Skin of body (tissue), 2 donors: ENCODE measurements around the gene LRRC75A. TPM values are rescaled to one million over a fixed set of nuclear protein-coding genes. Genes with fewer than 3 reads are reported as not detected.

Experiments
- DNase-seq: peaks from one replicate; lab custom pipeline; 2025; lab: John Stamatoyannopoulos, UW
- total RNA-seq: library from RNA; depleted of rRNA; stranded (reverse); fragments of >200 nt; gene quantifications from one replicate; pipeline ENCODE4 v1.2.3, GENCODE V29; 2014

Gene LRRC75A
- total RNA-seq, 1 donor from 2014 or later: 2.9 TPM

- no peak for DNase-seq
Observed at GRCh38 chr17:16493531-16494046, 1.6 kb upstream of the LRRC75A start.

- no peak for DNase-seq
Observed at GRCh38 chr17:16492613-16493530, 879 bp upstream of the LRRC75A start.

- no peak for DNase-seq
Observed at GRCh38 chr17:16491131-16491702, 776 bp downstream of the LRRC75A start.

GRCh38 chr17:16489431-16489830 is 2.6 kb downstream of the LRRC75A start:
- DNase-seq: no peak

GRCh38 chr17:16488968-16489337 is 3.0 kb downstream of the LRRC75A start:
- no peak for DNase-seq

GRCh38 chr17:16488186-16488967 is 3.6 kb downstream of the LRRC75A start:
- no peak for DNase-seq

GRCh38 chr17:16486373-16487250 is 5.4 kb downstream of the LRRC75A start:
- no peak for DNase-seq

- DNase-seq: no peak
Observed at GRCh38 chr17:16484445-16485175, 7.4 kb downstream of the LRRC75A start.

- no peak for DNase-seq
Observed at GRCh38 chr17:16483021-16483645, 8.9 kb downstream of the LRRC75A start.

- DNase-seq: no peak
Observed at GRCh38 chr17:16482253-16482652, 9.7 kb downstream of the LRRC75A start.

- DNase-seq: no peak
Observed at GRCh38 chr17:16480995-16481394, 11.0 kb downstream of the LRRC75A start.

GRCh38 chr17:16479264-16479663 is 12.7 kb downstream of the LRRC75A start:
- DNase-seq: no peak

- DNase-seq: peak; percentile 61
Observed at GRCh38 chr17:16478649-16479048, 13.3 kb downstream of the LRRC75A start.

- DNase-seq: no peak
Observed at GRCh38 chr17:16477666-16478065, 14.3 kb downstream of the LRRC75A start.

GRCh38 chr17:16477255-16477654 is 14.7 kb downstream of the LRRC75A start:
- DNase-seq: peak; percentile 47

- no peak for DNase-seq
Observed at GRCh38 chr17:16475179-16475704, 16.8 kb downstream of the LRRC75A start.

- DNase-seq: no peak
Observed at GRCh38 chr17:16474012-16474725, 17.8 kb downstream of the LRRC75A start.
